Pancreas (tissue), 10 donors: ENCODE measurements around the gene VSIG10L2. TPM values are rescaled to one million over a fixed set of nuclear protein-coding genes. Genes with fewer than 3 reads are reported as not detected.

Experiments used
- ATAC-seq, 4 donors: fragments of 200-7000 bp; cut with Tn5 transposase; one replicate each; pipeline versions ENCODE4 v1.8.0 to v1.9.1; 2020; ENCODE audit warnings: mild to moderate bottlenecking in 4 of 4, moderate library complexity in 4 of 4
- DNase-seq, 6 donors: peaks; one replicate each; pipeline ENCODE4 v3.0.0-alpha.2; 2020
- FAIRE-seq: peaks from 2 replicates; lab custom pipeline; 2012; peaks lifted over from hg19 to GRCh38; lab: Jason Lieb, UNC
- H3K27ac ChIP-seq, 4 donors: fragments of 200-600 bp; sonication (generic); 1 replicate in 3 of 4; 2 replicates in 1 of 4; pipeline versions ENCODE4 v1.5.0 to v1.8.0; 2020
- H3K27me3 ChIP-seq, 4 donors: fragments of 200-600 bp; one replicate each; pipeline ENCODE4 v1.8.0; 2021
- H3K36me3 ChIP-seq, 3 donors: fragments of 200-600 bp; sonication (generic) in 1 of 3; one replicate each; pipeline versions ENCODE4 v1.5.0 to v1.8.0; 2020 to 2021
- H3K4me1 ChIP-seq, 3 donors: fragments of 200-600 bp; one replicate each; pipeline ENCODE4 v1.8.0; 2021
- H3K4me3 ChIP-seq, 4 donors: fragments of 200-600 bp; sonication (generic) in 2 of 4; one replicate each; pipeline versions ENCODE4 v1.5.0 to v1.8.0; 2020 to 2021
- H3K9me3 ChIP-seq, 4 donors: fragments of 200-600 bp; one replicate each; pipeline ENCODE4 v1.8.0; 2021
- WGBS, 2 donors: extraction: QIAGEN DNeasy Blood & Tissue Kit; methylation state at CpG; one replicate each; pipeline ENCODE4 v1.1.7; 2013; 5-methylcytosine and 5-hydroxymethylcytosine counted together
- intact Hi-C, 3 donors: fragments of 100-400 bp; cut with DNase I; formaldehyde crosslinking; loops; one replicate each; pipeline versions ENCODE4 v1.11.1 to v1.14.2; 2022
- polyA plus RNA-seq, 2 donors: library from polyadenylated mRNA; stranded (reverse); fragments of 200-250 nt; gene quantifications; one replicate each; pipeline ENCODE4 v1.2.3, GENCODE V29; 2013
- total RNA-seq, 6 donors: library from RNA; stranded (reverse); fragmentation: NEBNext Ultra II Directional in 4 of 6; extraction: Animal tissue kit (Norgen Biotek cat#: 25700) in 4 of 6; gene quantifications; one replicate each; pipeline versions ENCODE4 v1.2.1 to v1.2.4, GENCODE V29; 2021 to 2023
- TF ChIP-seq, protein P1 (sequence below), 4 donors: fragments of 200-600 bp; sonication (generic) in 3 of 4; IDR thresholded peaks; one replicate each; pipeline versions ENCODE4 v1.5.0 to v1.8.0; 2021; ENCODE audit warnings: antibody characterized with exemption in 4 of 4
- donor health status: healthy with polysubstance abuse.
- donor health status: DM: no; HTN: no; CAD: no; lungs with moderate emphysema.
- donor health status: DM: no; HTN: no; CAD: no.
- donor health status: control.
- donor health status: control.
- donor health status: Bipolar disorder and iron deficiency.
- donor health status: DM: yes; HTN: yes; CAD: no.
- donor health status: DM: no; HTN: no; CAD: no.
- donor health status: DM: no; HTN: no; CAD: no.
- donor health status: DM: yes; HTN: yes; CAD: no.

Gene VSIG10L2
- total and polyA plus RNA-seq, 8 donors, result 0.14 to 0.52 (median 0.22) TPM; not detected in 4

DNA sequence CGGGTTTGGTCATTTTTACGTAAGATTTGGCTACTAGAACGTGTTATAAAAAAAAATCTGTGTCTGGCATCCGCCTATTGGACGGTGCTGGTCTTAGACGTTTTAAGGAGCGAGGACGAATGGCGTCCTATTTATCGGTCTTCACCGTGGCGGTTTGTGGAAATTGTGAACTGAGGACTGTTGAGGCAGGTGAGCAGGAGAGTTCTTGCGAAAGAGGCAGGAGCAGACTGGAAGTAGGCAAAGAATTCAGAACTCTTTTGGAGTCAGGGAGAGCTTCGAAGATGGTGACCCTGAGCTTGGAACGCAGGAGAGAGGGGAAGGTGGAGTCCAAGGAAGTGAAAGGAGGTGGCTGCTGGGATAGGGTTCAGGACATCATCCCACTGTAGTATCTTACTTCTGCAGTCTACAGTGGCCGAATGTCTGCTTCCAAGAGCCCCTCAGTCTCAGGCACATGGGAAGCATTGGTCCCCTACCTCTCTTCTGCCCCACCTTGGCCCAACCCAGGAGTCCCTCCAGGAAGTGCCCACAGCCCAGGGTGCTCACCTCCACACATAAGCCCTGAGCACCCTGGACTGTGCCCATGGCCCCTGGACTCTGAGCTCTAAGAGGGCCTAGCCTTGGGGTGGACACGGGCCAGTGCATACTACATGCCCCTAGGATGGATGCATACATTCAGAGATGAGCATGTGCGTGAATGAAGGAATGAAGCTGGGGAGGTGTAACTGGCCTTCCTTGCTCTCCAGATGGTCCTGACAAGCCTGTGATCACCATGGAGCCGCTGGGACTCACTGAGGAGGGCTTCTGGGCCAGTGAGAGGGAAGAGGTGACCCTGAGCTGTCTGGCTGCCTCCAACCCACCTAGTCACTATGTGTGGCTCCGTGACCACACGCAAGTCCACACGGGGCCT lies 3.7 kb downstream of the VSIG10L2 start:
- Histone ChIP-seq H3K9me3 (no peaks in the 10 kb centered on the region), H3K27me3 (no peaks in the 10 kb centered on the region), H3K27ac (no peak overlapping the region), H3K4me3 (no peak overlapping the region), H3K4me1 (peaks cover 0 to 7% (median 7%) of the 10 kb centered on the region in 3 donors), H3K36me3 (no peaks in the 10 kb centered on the region)
- no peak for DNase-seq
- no peak for FAIRE-seq
- intact Hi-C loops, result no loop called here
- TF ChIP-seq, protein P1, sequence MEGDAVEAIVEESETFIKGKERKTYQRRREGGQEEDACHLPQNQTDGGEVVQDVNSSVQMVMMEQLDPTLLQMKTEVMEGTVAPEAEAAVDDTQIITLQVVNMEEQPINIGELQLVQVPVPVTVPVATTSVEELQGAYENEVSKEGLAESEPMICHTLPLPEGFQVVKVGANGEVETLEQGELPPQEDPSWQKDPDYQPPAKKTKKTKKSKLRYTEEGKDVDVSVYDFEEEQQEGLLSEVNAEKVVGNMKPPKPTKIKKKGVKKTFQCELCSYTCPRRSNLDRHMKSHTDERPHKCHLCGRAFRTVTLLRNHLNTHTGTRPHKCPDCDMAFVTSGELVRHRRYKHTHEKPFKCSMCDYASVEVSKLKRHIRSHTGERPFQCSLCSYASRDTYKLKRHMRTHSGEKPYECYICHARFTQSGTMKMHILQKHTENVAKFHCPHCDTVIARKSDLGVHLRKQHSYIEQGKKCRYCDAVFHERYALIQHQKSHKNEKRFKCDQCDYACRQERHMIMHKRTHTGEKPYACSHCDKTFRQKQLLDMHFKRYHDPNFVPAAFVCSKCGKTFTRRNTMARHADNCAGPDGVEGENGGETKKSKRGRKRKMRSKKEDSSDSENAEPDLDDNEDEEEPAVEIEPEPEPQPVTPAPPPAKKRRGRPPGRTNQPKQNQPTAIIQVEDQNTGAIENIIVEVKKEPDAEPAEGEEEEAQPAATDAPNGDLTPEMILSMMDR (IDR thresholded peaks at IDR 0.05), result no peak
- no peak for ATAC-seq
- 84 to 90% methylated on average over 22 of the region's 22 CpGs for WGBS, 2 donors

DNA sequence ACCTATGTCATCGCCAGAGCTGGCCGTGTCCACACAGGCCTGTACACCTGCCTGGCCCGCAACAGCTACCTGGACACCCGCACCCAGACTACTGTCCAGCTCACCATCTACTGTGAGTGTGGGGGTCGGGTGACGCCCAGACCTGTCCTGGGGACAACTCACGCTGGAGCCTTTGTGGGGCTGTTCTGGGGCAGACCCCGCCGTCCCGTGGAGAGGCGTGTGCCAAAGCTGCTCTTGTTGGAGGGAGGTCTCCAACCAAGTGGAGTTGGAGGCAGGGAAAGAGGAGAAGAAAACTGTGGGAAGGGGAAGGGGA lies 4.3 kb downstream of the VSIG10L2 start:
- TF ChIP-seq, protein P1 (IDR thresholded peaks at IDR 0.05), result no peak
- no peaks in the 10 kb centered on the region for H3K27me3 ChIP-seq
- intact Hi-C loops, result no loop called here
- no peaks in the 10 kb centered on the region for H3K9me3 ChIP-seq
- 81 to 87% methylated on average over 11 of the region's 11 CpGs for WGBS, 2 donors
- ATAC-seq (no peak), DNase-seq (no peak), FAIRE-seq (no peak)
- peaks cover 0 to 7% (median 7%) of the 10 kb centered on the region in 3 donors for H3K4me1 ChIP-seq
- H3K27ac ChIP-seq, result peak overlapping the region in 1 of 4 donors; percentile 72
- no peaks in the 10 kb centered on the region for H3K36me3 ChIP-seq
- H3K4me3 ChIP-seq, result no peak overlapping the region

DNA sequence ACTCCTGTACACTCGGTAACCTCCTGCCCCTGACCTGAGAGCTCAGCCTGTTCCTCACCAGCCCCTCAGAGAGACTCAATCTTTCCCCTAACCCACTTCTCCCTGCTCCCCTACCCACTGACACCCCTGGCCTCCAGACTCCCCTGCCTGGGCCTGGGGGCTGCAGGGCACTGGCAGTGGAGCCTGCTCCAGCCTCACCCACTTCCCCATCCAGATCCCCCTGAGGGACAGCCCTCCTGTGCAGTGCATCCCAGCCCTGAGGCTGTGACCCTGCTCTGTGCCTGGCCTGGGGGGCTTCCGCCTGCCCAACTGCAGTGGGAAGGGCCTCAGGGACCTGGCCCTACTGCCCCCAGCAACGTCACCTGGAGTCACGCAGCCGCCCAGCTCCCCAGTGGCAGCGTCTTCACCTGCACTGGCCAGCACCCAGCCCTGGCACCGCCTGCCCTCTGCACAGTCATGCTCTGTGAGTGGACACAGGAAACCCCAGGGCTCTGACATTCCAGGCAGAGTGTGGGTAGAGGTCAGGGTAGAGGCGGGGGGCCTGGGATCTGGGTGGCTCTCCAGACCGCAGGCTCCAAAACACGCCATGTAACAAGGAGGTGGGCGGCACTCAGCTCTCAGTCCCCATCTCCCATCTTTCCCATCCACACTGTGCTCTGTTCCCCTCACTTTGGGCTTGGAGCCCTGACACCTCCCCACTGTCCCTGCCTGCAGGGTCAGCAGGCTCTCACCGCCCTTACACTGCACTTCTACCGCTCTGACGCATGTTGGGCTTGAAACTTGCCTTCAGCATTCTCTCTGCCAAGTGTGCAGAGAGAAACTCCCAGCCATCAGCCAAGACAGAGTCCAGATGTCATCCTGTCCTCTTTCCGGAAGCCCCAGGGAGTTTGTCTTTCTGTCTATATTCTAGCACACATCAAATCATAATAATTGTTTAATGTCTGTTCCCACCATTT lies 5.1 kb downstream of the VSIG10L2 start:
- Histone ChIP-seq H3K36me3 (no peaks in the 10 kb centered on the region), H3K27ac (peak overlapping the region; percentile 35 to 72 (median 64)), H3K27me3 (no peaks in the 10 kb centered on the region), H3K9me3 (no peaks in the 10 kb centered on the region), H3K4me1 (peaks cover 0 to 7% (median 7%) of the 10 kb centered on the region in 3 donors), H3K4me3 (no peak overlapping the region)
- FAIRE-seq, result no peak
- peak in 4 of 6 donors; percentile 31 to 75 (median 40) for DNase-seq
- WGBS, 2 donors, result 59 to 65% methylated on average over 15 of the region's 15 CpGs
- peak; percentile 34 to 61 (median 40) for ATAC-seq
- TF ChIP-seq, protein P1 (IDR thresholded peaks at IDR 0.05), result no peak
- intact Hi-C loops, result no loop called here

DNA sequence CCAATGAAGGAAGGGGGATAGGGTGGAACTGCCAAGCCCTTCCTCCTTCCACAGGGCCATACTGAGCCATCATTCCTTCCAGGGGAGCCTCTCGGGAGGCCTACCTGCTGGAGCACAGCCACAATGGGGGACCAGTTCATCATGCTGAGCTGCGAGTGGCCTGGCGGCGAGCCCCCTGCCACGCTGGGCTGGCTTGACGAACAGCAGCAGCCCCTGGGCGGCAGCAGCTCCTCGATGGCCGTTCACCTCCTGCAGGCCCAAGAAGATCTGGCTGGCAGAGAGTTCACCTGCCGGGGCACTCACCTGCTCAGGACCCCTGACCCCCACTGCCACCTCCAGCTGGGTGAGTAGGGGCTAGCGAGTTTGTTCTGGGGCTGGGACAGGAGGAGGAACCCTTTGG lies 5.9 kb downstream of the VSIG10L2 start:
- Histone ChIP-seq H3K4me3 (no peak overlapping the region), H3K36me3 (no peaks in the 10 kb centered on the region), H3K27ac (peak overlapping the region; percentile 35 to 72 (median 64)), H3K9me3 (no peaks in the 10 kb centered on the region), H3K27me3 (no peaks in the 10 kb centered on the region), H3K4me1 (peaks cover 0 to 7% (median 7%) of the 10 kb centered on the region in 3 donors)
- FAIRE-seq (no peak), DNase-seq (no peak), ATAC-seq (no peak)
- intact Hi-C loops, result no loop called here
- TF ChIP-seq, protein P1 (IDR thresholded peaks at IDR 0.05), result no peak
- 64 to 72% methylated on average over 11 of the region's 11 CpGs for WGBS, 2 donors
